Adrenal gland (tissue), 12 donors: ENCODE measurements around the gene PGA4. TPM values are rescaled to one million over a fixed set of nuclear protein-coding genes. Genes with fewer than 3 reads are reported as not detected.
"Not testable (repeated sequence)": the region's sequence is repeated elsewhere in the genome, so short reads cannot be mapped to it uniquely, and the experiment has no call there.

ENCODE experiments used
- DNase-seq, 7 donors: peaks; one replicate each; pipeline ENCODE4 v3.0.0-alpha.2; 2019 to 2020
- H3K27ac ChIP-seq, 5 donors: fragments of 200-600 bp; sonication (generic) in 4 of 5; 1 replicate in 3 of 5; 2 replicates in 2 of 5; pipeline versions ENCODE4 v1.5.1 to v1.8.0; 2016 to 2020; ENCODE audit warnings: mild to moderate bottlenecking in 1 of 5
- H3K27me3 ChIP-seq: fragments of 200-600 bp; 2 replicates; pipeline ENCODE4 v1.8.0; 2021
- H3K36me3 ChIP-seq, 2 donors: fragments of 200-600 bp; replicated peaks in 1 of 2; 1 replicate in 1 of 2; 2 replicates in 1 of 2; pipeline versions ENCODE4 v1.5.1 to v1.8.0; 2018 to 2022
- H3K4me1 ChIP-seq, 2 donors: fragments of 200-600 bp; replicated peaks in 1 of 2; 1 replicate in 1 of 2; 2 replicates in 1 of 2; pipeline versions ENCODE4 v1.5.1 to v1.8.0; 2018 to 2021
- H3K4me3 ChIP-seq, 4 donors: fragments of 200-600 bp; sonication (generic) in 3 of 4; one replicate each; pipeline ENCODE4 v1.5.1; 2016 to 2018
- H3K9me3 ChIP-seq, 3 donors: fragments of 200-600 bp; sonication (generic) in 1 of 3; replicated peaks in 1 of 3; 1 replicate in 2 of 3; 2 replicates in 1 of 3; pipeline versions ENCODE4 v1.5.1 to v1.8.0; 2016 to 2021
- CTCF ChIP-seq, 6 experiments: fragments of 450-650 bp in 4 of 6; fragments of 200-600 bp in 2 of 6; sonication (generic) in 1 of 6; IDR thresholded peaks; 1 replicate in 5 of 6; 2 replicates in 1 of 6; pipeline versions ENCODE4 v1.5.1 to v1.8.0; 2016 to 2021; ENCODE audit warnings: antibody characterized with exemption in 6 of 6, mild to moderate bottlenecking in 2 of 6, moderate library complexity in 1 of 6
- POLR2A ChIP-seq, 2 donors: fragments of 450-650 bp; IDR thresholded peaks; one replicate each; pipeline ENCODE4 v1.6.1; 2017; ENCODE audit warnings: antibody characterized with exemption in 2 of 2, mild to moderate bottlenecking in 2 of 2, moderate library complexity in 1 of 2
- WGBS, 4 donors: extraction: QIAGEN DNeasy Blood & Tissue Kit in 2 of 4; methylation state at CpG; one replicate each; pipeline versions ENCODE4 v1.1.5 to v1.1.7; 2013 to 2017; 5-methylcytosine and 5-hydroxymethylcytosine counted together
- intact Hi-C, 2 donors: fragments of 100-400 bp; cut with DNase I; formaldehyde crosslinking; loops; one replicate each; pipeline versions ENCODE4 v1.14.1 to v1.15.0; 2022 to 2023
- polyA plus RNA-seq, 3 donors: library from polyadenylated mRNA; stranded (reverse); fragments of 200-250 nt in 2 of 3; fragments of 350-450 nt in 1 of 3; fragmentation: Illumina TruSeq in 1 of 3; extraction: RNeasy Lipid Tissue Mini Kit (QIAGEN cat#74804) in 1 of 3; gene quantifications; one replicate each; pipeline ENCODE4 v1.2.3, GENCODE V29; 2013 to 2014
- total RNA-seq, 9 donors: library from RNA; depleted of rRNA in 4 of 9; stranded (reverse); fragments of >200 nt in 4 of 9; fragments of 120-200 nt in 1 of 9; fragmentation: NEBNext Ultra II Directional in 1 of 9; extraction: Animal tissue kit (Norgen Biotek cat#: 25700) in 1 of 9; gene quantifications; one replicate each; pipeline versions ENCODE4 v1.1.0 to v1.2.4, GENCODE V29; 2013 to 2023
- donor health status: healthy with polysubstance abuse.
- donor health status: Bipolar disorder and iron deficiency.
- donor health status: DM: yes; HTN: yes; CAD: no.
- donor health status: DM: no; HTN: no; CAD: no.
- donor health status: DM: no; HTN: no; CAD: no.
- donor health status: DM: yes; HTN: yes; CAD: no.

PGA4 gene
- total and polyA plus RNA-seq, 12 donors: 0.42 to 6.8 (median 1.2) TPM; not detected in 2

- WGBS, 4 donors: 70 to 82% (median 74%) methylated on average over 5 to 6 of the region's 6 CpGs
- intact Hi-C loops: no loop called here
- Histone ChIP-seq H3K27ac (no peak overlapping the region), H3K9me3 (no peaks in the 10 kb centered on the region), H3K4me1 (no peaks in the 10 kb centered on the region), H3K4me3 (no peak overlapping the region), H3K27me3 (no peaks in the 10 kb centered on the region), H3K36me3 (no peaks in the 10 kb centered on the region)
- TF ChIP-seq CTCF (IDR thresholded peaks at IDR 0.05): no peak
- TF ChIP-seq POLR2A (IDR thresholded peaks at IDR 0.05): no peak
- DNase-seq: no peak
Measured at GRCh38 chr11:61198361-61198760, 23.8 kb upstream of the PGA4 start.

DNA sequence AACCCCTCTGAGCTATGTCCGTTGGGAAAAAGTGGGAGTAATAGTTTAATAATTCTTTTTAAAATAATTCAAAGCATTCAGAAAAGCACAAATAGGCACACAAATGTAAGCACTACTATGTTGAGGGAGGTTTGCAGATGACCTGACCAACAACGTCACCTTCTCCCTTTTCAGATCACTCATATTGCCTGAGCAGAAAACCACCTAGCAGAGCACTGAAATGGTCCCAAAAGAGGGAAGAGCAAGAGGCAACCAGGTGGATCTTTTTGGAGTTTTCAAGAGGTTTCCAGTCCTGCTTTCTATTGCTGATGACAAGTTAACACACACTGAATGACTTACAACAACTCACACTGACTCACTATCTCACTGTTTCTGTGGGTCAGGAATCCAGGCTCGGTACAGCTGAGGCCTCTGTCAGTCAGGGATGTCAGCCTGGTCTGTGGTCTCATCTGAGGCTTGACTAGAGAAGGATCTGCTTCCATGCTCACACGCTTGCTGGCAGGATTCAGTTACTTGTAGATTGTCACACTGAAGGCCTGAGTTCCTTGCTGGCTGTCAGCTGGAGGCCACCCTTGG is 23.1 kb upstream of the PGA4 start:
- intact Hi-C loops: no loop called here
- WGBS, 4 donors: 73 to 83% (median 80%) methylated on average over 2 to 4 of the region's 4 CpGs
- Histone ChIP-seq H3K36me3 (no peaks in the 10 kb centered on the region), H3K27me3 (no peaks in the 10 kb centered on the region), H3K27ac (no peak overlapping the region), H3K4me3 (no peak overlapping the region), H3K9me3 (no peaks in the 10 kb centered on the region), H3K4me1 (no peaks in the 10 kb centered on the region)
- no peak for TF ChIP-seq POLR2A (IDR thresholded peaks at IDR 0.05)
- no peak for TF ChIP-seq CTCF (IDR thresholded peaks at IDR 0.05)
- DNase-seq: no peak

GRCh38 chr11:61201476-61201875 is 20.7 kb upstream of the PGA4 start:
- H3K36me3 ChIP-seq: no peaks in the 10 kb centered on the region
- no peak overlapping the region for H3K27ac ChIP-seq
- intact Hi-C loops: no loop called here
- no peak for TF ChIP-seq CTCF (IDR thresholded peaks at IDR 0.05)
- no peak for TF ChIP-seq POLR2A (IDR thresholded peaks at IDR 0.05)
- H3K4me3 ChIP-seq: no peak overlapping the region
- DNase-seq: no peak
- WGBS, 4 donors: 76 to 91% (median 89%) methylated on average over 9 to 14 of the region's 14 CpGs
- H3K9me3 ChIP-seq: no peaks in the 10 kb centered on the region
- no peaks in the 10 kb centered on the region for H3K27me3 ChIP-seq
- H3K4me1 ChIP-seq: no peaks in the 10 kb centered on the region

DNA sequence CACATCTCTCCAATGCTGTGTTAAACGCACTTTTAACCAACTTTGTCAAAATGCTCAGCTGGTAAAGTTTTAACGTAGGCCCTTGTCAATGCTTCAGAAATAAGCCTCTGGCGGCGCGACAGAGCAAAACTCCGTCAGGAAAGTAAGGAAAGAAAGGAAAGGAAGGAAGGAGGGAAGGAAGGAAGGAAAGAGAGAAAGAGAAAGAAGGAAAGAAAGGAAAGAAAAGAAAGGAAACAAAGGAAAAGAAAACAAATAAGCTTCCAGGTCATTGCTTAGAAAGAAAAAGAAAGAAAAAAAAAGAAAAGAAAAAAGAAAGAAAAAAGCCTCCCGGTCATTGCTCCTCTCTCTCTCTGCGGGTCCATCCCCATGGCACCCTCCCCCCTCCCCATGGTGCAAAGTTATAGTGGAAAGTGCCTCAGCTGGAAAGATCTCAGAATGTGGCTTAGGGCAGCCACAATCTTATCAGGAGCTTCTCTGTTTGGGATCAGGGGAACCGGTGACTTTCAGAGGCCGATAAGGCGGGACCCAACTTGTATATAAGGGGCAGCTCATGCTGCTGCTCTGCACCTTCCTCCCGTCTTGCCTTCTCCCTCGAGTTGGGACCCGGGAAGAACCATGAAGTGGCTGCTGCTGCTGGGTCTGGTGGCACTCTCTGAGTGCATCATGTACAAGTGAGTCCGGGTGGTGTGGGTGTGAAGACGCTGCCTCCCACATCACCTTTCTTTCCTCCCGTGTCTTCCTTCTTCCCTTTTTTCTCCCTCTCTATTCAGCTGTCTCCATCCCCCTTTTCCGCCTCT is 19.0 kb upstream of the PGA4 start, which contains the start of gene PGA3:
Gene PGA3 (plus strand): TSS at position 566 of the 797 bp plus-strand sequence. CDS start 50 bp downstream, at position 616.
- H3K4me1 ChIP-seq, H3K4me3 ChIP-seq, H3K9me3 ChIP-seq, H3K27me3 ChIP-seq, intact Hi-C loops, H3K27ac ChIP-seq, H3K36me3 ChIP-seq, DNase-seq: not testable (repeated sequence)
- WGBS, 4 donors: 66 to 78% (median 72%) methylated on average over 9 to 18 of the region's 18 CpGs

- intact Hi-C loops, DNase-seq, H3K4me3 ChIP-seq, H3K27ac ChIP-seq, H3K27me3 ChIP-seq, H3K9me3 ChIP-seq, H3K36me3 ChIP-seq, H3K4me1 ChIP-seq: not testable (repeated sequence)
- 88% methylated on average over 3 of the region's 5 CpGs; no CpG with 5 or more reads in 3 of the 4 donors for whole genome bisulfite sequencing, 4 donors
Measured at GRCh38 chr11:61203873-61204272, 18.3 kb upstream of the PGA4 start.

DNA sequence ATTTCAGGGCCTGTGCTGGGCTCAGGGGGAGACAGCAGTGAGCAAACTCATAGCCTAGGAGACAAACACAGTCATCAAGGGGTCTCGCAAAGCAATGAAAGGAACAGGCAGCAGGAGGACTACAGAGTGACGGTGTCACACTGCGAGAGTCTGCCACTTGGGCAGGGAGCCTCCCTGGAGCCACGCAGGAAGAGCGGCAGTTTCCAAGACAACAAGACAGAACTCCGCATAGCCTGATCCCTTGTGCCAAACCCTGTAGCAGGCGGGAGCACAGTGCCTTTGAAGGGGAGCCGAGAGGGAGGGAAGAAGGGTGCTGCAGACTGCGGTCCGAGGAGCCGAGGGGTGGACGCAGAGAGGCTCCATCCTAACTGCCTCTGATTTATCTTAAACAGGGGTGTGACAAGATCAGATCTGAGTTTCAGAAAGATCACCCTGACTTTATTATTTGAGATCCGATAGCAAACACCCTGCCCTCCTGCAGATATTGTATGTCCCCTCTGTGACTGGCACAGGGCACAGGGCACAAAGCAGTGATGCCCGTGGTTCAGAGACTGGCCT is 17.6 kb upstream of the PGA4 start:
- H3K4me3 ChIP-seq, intact Hi-C loops, H3K4me1 ChIP-seq, H3K36me3 ChIP-seq, DNase-seq, H3K9me3 ChIP-seq, H3K27me3 ChIP-seq, H3K27ac ChIP-seq: not testable (repeated sequence)
- 65 to 78% (median 72%) methylated on average over 14 of the region's 14 CpGs for WGBS, 4 donors

DNA sequence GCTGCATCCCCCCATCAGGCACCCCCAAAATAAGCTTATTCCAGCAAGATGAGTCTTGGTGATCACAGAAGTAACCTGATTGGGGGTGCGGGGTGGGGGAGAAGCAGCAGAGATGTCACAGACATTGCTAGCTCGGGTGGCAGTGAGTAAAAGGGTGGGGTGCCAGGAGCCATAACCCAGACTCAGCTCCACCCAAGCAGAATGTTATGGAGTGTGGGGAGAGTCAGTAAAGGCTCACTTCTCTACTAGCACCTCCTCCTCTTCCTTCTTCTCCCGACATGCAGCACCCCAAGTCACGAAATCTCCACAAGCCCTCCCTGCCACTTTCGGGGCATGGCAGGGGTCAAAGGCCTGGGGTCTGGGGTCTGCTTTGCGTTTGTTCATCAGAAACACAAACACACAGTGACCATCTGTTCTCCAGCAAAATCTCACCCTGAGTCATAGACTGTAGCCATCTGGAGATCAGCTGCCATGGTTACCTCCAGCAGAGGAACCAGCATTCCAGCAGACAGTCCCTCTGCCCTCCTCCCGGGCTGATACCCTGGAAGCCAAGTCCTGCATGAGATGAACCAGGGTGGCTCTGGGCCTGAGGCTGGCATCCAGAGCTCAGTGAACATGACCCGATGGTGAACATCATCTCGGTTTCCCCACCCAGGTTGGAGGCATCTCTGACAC is 14.4 kb upstream of the PGA4 start:
- H3K9me3 ChIP-seq, DNase-seq, H3K4me1 ChIP-seq, H3K36me3 ChIP-seq, intact Hi-C loops, H3K4me3 ChIP-seq, H3K27ac ChIP-seq, H3K27me3 ChIP-seq: not testable (repeated sequence)
- WGBS, 4 donors: no CpG with 5 or more reads among the region's 9 CpGs
